Measurements from ENCODE around the gene IL1R2.

Gene IL1R2

GRCh38 chr2:102043560-102043959 is 51.8 kb downstream of the IL1R2 start:
- no peak for DNase-seq (ENCODE audit: low spot score)

GRCh38 chr2:102044235-102044896 is 52.6 kb downstream of the IL1R2 start:
- no peak for DNase-seq (ENCODE audit: low spot score)

GRCh38 chr2:102044967-102045489 is 53.3 kb downstream of the IL1R2 start:
- no peak for DNase-seq (ENCODE audit: low spot score)

GRCh38 chr2:102045697-102046096 is 53.9 kb downstream of the IL1R2 start:
- no peak for DNase-seq (ENCODE audit: low spot score)

GRCh38 chr2:102046135-102046986 is 54.6 kb downstream of the IL1R2 start:
- no peak for DNase-seq (ENCODE audit: low spot score)

GRCh38 chr2:102048465-102048864 is 56.7 kb downstream of the IL1R2 start:
- DNase-seq (ENCODE audit: low spot score), result no peak

GRCh38 chr2:102049756-102050443 is 58.1 kb downstream of the IL1R2 start:
- peak; percentile 43 for DNase-seq (ENCODE audit: low spot score)

- peak; percentile 53 for DNase-seq (ENCODE audit: low spot score)
These were observed 59.2 kb downstream of the IL1R2 start for GRCh38 chr2:102050854-102051391.

GRCh38 chr2:102051692-102052277 is 60.0 kb downstream of the IL1R2 start:
- no peak for DNase-seq (ENCODE audit: low spot score)

GRCh38 chr2:102052365-102052764 is 60.6 kb downstream of the IL1R2 start:
- DNase-seq (ENCODE audit: low spot score), result no peak

- no peak for DNase-seq (ENCODE audit: low spot score)
These were observed 61.3 kb downstream of the IL1R2 start for GRCh38 chr2:102053096-102053495.

GRCh38 chr2:102055346-102055990 is 63.7 kb downstream of the IL1R2 start:
- DNase-seq (ENCODE audit: low spot score), result no peak

- DNase-seq (ENCODE audit: low spot score), result no peak
These were observed 64.4 kb downstream of the IL1R2 start for GRCh38 chr2:102056079-102056581.

GRCh38 chr2:102057502-102058292 is 65.9 kb downstream of the IL1R2 start:
- no peak for DNase-seq (ENCODE audit: low spot score)

- no peak for DNase-seq (ENCODE audit: low spot score)
These were observed 66.6 kb downstream of the IL1R2 start for GRCh38 chr2:102058293-102058833.

GRCh38 chr2:102059151-102059550 is 67.4 kb downstream of the IL1R2 start:
- DNase-seq (ENCODE audit: low spot score), result no peak

GRCh38 chr2:102060047-102060446 is 68.3 kb downstream of the IL1R2 start:
- DNase-seq (ENCODE audit: low spot score), result no peak

- no peak for DNase-seq (ENCODE audit: low spot score)
These were observed 69.0 kb downstream of the IL1R2 start for GRCh38 chr2:102060792-102061191.

- DNase-seq (ENCODE audit: low spot score), result no peak
These were observed 69.5 kb downstream of the IL1R2 start for GRCh38 chr2:102061286-102061699.
